IPS-18c (cell line): Measurements from ENCODE around the gene SLC25A39.
"Not testable (repeated sequence)": the region's sequence is repeated elsewhere in the genome, so short reads cannot be mapped to it uniquely, and the experiment has no call there.

Source experiments
- H3K4me3 ChIP-seq: 2 replicates; pipeline ENCODE4 v1.7.0; 2013; ENCODE audit warnings: low read depth, mild to moderate bottlenecking, low read length, moderate library complexity; ENCODE audit not compliant: insufficient read depth
- H3K9me3 ChIP-seq: one replicate; pipeline ENCODE4 v1.6.1; 2013; ENCODE audit warnings: mild to moderate bottlenecking, low read length, moderate library complexity; ENCODE audit not compliant: control insufficient read depth, insufficient read depth

SLC25A39 gene, protein sequence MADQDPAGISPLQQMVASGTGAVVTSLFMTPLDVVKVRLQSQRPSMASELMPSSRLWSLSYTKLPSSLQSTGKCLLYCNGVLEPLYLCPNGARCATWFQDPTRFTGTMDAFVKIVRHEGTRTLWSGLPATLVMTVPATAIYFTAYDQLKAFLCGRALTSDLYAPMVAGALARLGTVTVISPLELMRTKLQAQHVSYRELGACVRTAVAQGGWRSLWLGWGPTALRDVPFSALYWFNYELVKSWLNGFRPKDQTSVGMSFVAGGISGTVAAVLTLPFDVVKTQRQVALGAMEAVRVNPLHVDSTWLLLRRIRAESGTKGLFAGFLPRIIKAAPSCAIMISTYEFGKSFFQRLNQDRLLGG

DNA sequence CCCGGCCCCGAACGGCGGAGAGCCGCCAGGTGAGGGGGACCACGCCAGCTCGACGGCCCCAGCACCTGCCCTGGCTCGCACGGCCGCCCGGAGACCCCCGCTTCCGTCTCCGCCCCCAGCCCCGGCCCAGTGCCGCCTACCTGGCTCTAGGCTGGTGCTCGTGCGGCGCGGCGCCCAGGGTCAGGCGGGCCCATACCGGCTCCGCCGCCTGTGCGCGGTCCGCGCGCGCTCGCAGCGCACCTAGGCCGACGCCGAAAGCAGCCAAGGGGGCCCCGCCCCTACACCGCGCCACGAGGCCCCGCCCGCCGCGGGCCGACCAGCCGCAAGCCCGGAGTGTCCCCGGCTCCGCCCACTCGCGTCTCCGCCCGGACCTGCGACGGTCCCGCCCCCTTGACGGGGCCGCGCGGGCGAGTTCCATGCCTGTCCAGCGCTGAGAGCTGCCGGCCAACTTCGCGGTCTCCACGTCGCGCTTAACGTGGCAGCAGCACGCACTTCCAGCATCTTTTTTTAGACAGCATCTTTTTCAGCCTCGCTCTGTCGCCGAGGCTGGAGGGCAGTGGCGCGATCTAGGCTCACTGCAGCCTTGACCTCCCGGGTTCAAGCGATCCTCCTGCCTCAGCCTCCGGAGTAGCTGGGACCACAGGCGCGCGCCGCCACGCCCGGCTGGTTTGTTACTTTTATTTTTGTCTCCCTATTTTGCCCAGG, at the start of gene SLC25A39:
Gene SLC25A39 (minus strand): TSS at position 253 of the 705 bp plus-strand sequence. CDS start 1,261 bp downstream, outside the sequence.
- no peaks in the 10 kb centered on the region for H3K9me3 ChIP-seq
- H3K4me3 ChIP-seq = peak within 1 kb of the TSS; percentile 94

DNA sequence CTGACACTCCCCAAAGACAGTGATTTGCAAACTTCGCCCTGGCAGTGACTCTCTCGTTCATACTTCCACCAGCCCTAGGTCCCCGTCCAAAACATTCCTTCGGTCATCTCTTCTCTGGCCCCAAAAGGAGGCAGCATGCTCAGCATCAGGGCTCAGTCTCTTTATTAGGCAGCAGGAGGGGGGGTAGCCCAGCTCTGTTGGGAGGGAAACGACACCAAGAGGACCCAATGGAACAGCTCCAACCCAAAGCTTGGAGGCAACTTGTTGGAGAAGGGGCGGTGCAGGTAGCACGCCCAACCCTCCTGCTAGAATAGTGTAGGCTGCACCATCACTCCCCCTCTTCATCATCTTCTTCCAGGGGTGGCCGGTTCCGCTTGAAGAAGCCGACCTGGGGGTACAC, 47.4 kb upstream of the SLC25A39 start:
- H3K4me3 ChIP-seq = no peak overlapping the region; the same call in 1 of the 2 replicates
- no peaks in the 10 kb centered on the region for H3K9me3 ChIP-seq

DNA sequence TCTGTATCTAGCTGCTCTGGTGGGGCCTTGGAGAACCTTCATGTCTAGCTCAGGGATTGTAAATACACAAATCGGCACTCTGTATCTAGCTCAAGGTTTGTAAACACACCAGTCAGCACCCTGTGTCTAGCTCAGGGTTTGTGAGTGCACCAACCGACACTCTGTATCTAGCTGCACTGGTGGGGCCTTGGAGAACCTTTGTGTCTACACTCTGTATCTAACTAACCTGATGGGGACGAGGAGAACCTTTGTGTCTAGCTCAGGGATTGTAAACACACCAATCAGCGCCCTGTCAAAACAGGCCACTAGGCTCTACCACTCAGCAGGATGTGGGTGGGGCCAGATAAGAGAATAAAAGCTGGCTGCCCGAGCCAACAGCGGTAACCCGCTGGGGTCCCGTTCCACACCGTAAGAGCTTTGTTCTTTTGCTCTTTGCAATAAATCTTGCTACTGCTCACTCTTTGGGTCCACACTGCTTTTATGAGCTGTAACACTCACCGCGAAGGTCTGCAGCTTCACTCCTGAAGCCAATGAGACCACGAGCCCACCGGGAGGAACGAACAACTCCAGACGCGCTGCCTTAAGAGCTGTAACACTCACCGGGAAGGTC, 44.9 kb upstream of the SLC25A39 start:
- H3K4me3 ChIP-seq, H3K9me3 ChIP-seq: not testable (repeated sequence)

DNA sequence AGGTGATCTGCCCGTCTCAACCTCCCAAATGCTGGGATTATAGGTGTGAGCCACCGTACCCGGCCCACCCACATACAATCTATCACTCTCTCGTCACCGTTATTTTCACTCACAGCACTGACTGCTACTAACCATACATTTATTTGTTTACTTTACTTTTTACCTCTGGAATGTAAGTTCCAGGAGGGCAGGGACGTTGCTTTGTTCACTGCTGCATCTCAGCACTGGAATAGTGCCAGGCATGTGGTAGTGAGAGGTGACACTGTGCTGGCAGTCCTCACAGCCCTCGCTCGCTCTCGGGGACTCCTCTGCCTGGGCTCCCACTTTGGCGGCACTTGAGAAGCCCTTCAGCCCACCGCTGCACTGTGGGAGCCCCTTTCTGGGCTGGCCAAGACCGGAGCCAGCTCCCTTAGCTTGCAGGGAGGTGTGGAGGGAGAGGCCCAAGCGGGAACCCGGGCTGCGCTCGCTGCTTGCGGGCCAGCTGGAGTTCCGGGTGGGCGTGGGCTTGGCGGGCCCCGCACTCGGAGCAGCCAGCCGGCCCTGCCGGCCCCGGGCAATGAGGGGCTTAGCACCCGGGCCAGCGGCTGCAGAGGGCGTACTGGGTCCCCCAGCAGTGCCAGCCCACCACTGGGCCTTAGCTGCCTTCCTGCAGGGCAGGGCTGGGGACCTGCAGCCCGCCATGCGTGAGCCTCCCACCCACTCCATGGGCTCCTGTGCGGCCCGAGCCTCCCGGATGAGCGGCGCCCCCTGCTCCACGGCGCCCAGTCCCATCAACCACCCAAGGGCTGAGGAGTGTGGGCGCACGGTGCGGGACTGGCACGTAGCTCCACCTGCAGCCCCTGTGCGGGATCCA, 44.0 kb upstream of the SLC25A39 start:
- not testable (repeated sequence) for H3K4me3 ChIP-seq, H3K9me3 ChIP-seq

DNA sequence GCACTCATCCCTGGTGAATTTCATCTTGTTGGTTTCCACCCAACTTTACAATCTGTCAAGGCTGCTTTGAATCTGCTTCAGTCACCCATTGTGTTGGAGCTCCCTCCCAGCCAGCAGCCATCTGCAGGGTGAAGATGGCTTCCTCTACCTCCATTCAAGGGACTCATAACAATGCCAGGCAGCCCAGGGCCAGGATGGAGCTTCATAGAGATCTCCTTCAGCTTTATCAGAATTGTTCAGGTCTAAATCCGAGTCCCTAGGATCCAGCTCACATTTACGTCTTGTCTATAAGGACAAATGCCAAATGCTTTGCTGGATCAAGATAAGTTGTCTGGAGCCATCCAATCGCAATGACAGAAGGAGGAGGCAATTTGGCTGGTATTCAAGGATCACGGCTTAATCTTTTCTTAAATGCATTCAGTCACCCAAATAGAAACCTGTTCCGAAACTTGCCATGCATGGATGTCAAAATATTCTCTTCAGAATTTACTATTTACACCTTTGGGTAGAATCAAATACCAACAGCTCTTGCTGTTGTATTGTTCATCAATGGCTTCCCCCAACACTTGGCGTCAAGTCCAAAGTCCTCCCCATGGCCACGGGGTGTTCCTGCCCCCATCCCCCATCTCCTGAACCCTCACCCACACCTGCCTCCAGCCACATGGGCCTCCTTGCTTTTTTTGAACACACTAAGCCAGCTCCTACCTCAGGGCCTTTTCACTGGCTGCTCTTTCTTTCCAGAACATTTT, 42.8 kb upstream of the SLC25A39 start:
- Histone ChIP-seq H3K9me3 (peaks cover 4% of the 10 kb centered on the region), H3K4me3 (no peak overlapping the region)

DNA sequence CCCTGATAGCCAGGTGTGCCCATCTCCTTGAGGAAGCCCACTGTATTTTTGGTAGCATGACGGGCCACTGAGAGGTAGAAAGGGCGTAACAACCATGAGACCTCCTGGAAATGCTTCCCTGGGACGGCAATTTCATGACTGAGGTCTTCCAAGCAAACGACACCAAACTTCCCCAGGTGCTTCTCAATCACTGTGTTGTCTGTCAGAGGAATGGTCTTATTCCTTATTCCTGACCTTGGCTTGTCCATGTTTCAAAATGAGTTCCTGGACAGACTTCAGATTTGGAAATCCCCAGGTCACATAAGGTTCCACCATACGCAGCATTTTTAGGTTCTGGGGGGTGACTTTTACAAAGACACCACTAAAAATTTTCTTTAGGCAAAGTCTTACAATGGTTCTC, 40.4 kb upstream of the SLC25A39 start:
- not testable (repeated sequence) for H3K4me3 ChIP-seq, H3K9me3 ChIP-seq

DNA sequence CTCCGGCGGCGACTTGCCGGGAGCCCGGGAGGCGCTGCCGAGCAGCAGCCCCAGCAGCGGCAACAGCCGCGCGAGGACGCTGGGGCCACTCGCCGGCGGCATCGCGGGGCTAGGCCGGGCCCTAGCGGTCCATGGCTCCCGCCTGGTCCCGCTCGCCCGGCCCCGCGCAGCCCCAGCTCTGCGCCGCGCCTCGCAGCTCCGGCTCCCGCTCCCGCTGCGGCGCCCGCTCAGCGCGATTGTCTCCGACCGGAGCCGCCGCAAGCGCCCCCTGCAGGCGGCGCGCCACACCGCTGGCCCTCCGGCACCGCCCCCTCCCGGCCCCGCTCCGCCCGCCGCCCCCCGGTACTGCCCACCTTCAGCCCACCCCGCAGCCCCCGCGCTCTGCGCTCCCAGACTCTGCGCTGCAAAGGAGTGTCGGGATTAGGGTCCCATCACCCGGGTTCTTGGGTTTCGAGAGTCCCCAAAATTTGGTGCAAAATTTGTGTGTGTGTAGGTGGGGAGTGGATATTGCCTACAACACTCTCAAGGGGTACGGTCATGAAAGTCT, 39.1 kb upstream of the SLC25A39 start, which contains the start of gene FAM171A2:
Gene FAM171A2 (minus strand): TSS at position 241 of the 547 bp plus-strand sequence. CDS start 139 bp downstream, at position 102.
- Histone ChIP-seq H3K4me3 (peak within 1 kb of the TSS; percentile 77), H3K9me3 (peaks cover 4% of the 10 kb centered on the region)

DNA sequence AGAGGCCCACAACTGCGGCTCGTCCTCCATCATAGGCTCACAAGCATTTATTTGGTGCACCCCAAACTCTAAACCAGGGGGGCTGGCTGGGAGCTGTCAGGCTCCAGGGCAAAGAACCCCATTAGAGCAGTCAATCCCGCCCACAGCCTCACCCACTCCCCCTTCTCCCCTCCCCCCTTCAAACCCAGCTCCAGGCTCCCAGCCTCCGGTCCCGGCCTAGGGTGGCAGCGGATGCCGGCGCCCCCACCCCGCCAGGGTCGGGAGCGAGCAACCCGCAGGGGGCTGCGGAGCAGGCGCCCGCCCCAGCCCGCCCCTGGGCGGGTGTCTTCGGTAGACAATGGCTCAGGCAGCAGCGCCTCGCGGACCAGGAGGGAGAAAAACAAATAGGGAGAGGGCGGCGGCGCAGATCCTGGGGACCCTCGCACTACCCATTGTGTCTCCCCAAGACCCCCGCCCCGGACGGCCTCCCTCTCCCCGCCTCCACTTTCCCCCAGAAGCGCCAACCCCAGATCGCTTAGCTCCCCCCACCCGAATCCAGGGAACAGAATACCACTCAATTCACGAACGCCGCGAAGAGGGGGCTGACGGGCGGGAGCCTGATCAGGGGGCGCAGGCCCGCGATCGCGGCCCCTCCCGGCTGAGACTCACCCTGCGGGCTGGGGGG, 38.5 kb upstream of the SLC25A39 start:
- peaks cover 4% of the 10 kb centered on the region for H3K9me3 ChIP-seq

DNA sequence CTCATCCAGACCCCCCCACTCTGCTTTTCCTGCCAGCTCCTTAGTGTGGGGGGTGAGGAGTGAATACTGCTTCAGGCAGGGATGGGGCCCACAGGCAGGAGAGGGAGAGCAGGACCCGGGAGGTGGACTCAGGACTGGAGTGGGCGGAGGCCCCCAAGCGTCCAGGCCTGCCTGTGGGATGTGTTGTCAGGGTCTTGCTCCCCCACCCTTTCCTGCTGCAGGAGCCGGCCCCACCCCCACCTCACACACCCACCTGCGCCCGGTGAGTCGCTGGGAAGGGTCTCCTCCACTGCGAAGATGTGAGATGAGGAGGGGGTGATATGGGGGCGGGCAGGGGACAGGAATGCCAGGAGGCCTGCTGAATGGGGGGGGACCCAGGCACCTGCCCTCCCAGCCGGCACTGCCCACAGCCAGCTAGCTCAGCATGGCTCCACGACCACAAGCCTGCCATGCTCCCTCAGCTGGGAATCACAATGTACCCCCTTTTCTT, 37.9 kb upstream of the SLC25A39 start:
- Histone ChIP-seq H3K4me3 (peak overlapping the region; percentile 77), H3K9me3 (peaks cover 4% of the 10 kb centered on the region)

More for the DNA sequence above, 38.5 kb upstream of the SLC25A39 start:
- peak overlapping the region; percentile 77 for H3K4me3 ChIP-seq

DNA sequence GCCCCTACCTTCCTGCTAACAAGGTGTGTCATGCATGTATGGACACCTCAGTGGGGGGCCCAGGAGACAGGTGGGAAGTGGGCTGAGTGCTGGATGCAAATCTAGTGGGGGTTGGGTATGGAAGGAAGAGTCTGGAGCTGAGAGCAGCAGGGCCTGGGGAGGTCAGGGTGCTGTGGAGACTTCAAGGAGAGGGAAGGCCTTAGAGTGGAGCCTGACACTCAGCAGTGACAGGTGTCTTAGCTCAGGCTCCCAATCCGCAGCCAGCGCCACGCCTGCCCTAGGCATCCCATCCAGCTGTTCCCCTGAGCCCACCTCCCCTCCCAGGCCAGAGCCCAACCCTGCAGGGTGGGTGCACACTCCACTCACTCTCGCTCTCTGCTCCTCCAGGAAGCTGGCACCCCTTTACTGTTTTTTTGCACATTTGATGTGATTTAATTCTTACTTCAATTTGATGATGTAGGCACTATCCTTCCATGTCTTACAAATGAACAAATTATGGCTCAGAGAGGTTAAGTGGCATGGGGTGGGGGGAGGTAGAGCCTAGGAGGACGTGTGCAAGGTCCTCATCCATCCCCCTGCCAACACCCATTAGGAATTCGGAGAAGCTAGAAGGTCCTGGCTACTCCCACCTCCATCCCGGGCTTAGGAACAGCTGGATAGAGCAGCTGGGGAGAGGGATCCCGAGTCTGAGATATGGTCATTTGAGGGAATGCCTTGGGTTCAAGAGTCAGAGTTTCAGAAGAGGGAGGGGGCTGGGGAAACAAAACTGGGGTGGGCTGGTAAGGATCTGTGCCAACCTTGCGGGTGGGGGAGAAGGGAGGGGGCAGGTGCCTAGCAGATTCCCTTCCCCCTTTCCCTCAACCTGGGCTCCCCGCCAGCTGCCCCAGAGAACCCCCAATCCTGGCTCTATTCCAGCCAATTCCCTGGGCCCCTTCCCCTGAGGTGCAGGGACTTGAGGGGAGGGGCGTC, 37.0 kb upstream of the SLC25A39 start:
- Histone ChIP-seq H3K4me3 (no peak overlapping the region), H3K9me3 (peaks cover 4% of the 10 kb centered on the region)

DNA sequence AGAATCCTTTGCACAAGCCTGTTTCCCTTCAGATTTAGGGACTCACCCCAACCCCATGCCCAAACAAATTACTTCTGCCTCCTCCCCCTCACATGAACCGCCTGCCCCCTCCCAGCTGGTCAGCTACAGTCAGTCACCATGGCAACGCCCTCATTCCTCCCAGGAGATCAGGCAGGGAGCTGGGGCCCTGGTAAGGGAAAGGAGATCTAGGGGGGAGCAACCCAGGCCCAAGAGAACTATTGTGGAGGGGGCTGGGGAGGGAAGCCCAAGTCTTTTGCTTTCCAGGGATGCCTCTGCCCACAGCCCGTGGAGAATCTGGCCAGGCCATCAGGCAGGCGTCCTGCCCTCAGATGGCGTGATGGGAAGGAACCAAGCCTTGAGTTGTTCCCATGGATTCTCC, 36.2 kb upstream of the SLC25A39 start:
- Histone ChIP-seq H3K4me3 (no peak overlapping the region; the same call in 1 of the 2 replicates), H3K9me3 (peaks cover 2% of the 10 kb centered on the region)

DNA sequence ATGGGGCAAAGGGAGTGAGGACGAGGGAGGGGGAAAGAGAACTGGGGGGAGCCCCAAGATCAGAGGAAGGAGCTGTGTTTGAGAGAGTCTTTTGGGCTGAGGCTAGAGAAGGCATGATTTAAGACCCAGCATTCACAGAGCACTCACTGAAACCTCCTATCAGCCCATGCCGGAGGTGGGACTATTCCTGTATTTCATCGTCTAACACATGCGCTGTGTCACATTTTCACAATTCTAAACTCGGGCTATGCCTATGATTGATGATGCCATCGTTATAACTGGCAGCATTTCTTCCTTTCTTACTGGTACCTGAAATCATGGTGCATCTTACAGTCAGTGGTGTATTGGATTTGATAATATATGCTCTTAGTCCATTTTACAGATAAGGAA, 35.5 kb upstream of the SLC25A39 start:
- H3K9me3 ChIP-seq = peaks cover 2% of the 10 kb centered on the region
- no peak overlapping the region for H3K4me3 ChIP-seq

DNA sequence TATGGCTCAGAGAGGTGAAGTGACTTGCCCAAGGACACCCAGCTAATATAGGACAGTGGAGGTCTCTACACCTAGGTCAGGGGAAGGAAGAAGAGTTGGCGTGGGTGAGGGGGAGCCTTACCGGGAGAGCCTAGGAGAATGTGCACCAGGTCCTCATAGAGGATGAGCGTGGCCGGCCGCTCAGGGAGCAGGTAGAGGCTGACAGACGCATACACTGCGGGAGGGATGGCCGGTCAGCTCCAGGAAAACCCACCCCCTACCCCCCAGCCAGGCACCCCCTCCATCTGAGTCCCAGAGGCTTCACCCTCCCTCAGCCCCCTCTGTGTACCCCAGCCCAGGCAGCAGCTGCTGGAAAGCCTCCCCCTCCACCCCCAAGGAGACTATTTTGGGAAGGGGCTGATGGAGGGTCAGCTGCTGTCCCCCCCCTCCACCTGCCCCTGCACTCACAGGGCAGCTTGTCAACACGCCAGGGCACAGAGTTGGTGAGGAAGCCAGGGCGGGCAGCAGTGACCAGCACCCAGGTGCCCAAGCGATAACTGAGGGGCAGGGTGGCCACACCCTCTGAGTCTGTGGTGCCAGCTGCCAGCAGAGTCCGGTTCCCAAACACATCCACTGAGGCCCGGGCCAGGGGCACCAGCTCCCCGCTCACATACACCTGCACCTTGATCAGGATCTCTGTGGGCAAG, 35.0 kb upstream of the SLC25A39 start:
- H3K4me3 ChIP-seq = no peak overlapping the region
- H3K9me3 ChIP-seq = peaks cover 2% of the 10 kb centered on the region

DNA sequence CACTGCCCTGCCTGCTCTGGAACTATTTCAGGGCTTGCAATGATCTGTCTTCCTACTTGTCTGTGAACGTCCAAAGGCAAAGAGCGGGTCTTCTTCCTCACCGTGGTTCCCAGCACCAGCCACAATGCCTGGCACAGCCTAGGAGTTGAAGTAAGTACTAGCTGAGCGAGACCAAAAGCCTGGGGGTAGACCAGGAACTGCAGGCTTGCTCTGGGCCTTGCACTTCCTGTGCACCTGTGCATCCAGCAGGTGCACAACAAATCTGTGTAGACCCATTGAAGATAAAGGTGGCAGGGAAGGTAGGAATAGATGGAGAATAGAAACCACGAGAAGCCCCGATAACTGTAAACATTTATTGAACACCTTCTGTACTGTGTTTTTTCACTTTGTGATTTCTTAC, 34.4 kb upstream of the SLC25A39 start:
- Histone ChIP-seq H3K4me3 (no peak overlapping the region), H3K9me3 (no peaks in the 10 kb centered on the region)
